Stimulated activated CD4-positive, alpha-beta T cell treated with anti-CD3 and anti-CD28 coated beads, TNF-alpha, amount 100 ng/mL, for 1 hour (primary cell): ENCODE data around the gene ZFP90.
"Not testable (repeated sequence)": the region's sequence is repeated elsewhere in the genome, so short reads cannot be mapped to it uniquely, and the experiment has no call there.

Experiments used
- DNase-seq, 3 donors: peaks; one replicate each; pipeline ENCODE4 v3.0.0-alpha.2; 2020; ENCODE audit warnings: low read depth in 3 of 3, low spot score in 1 of 3

ZFP90 gene

GRCh38 chr16:68517606-68518166, 21.4 kb upstream of the ZFP90 start:
- no peak for DNase-seq

- no peak for DNase-seq
Observed at GRCh38 chr16:68519225-68519745, 19.8 kb upstream of the ZFP90 start.

- DNase-seq: peak; percentile 66 to 69 (median 67)
Observed at GRCh38 chr16:68520649-68521086, 18.4 kb upstream of the ZFP90 start.

- DNase-seq: no peak
Observed at GRCh38 chr16:68524069-68524820, 14.8 kb upstream of the ZFP90 start.

- DNase-seq: no peak
Observed at GRCh38 chr16:68526143-68526781, 12.8 kb upstream of the ZFP90 start.

- DNase-seq: no peak
Observed at GRCh38 chr16:68526782-68527145, 12.3 kb upstream of the ZFP90 start.

GRCh38 chr16:68528233-68528632, 10.9 kb upstream of the ZFP90 start:
- no peak for DNase-seq

- DNase-seq: peak; percentile 68 to 83 (median 79)
Observed at GRCh38 chr16:68528686-68529379, 10.3 kb upstream of the ZFP90 start.

- DNase-seq: no peak
Observed at GRCh38 chr16:68529608-68529930, 9.5 kb upstream of the ZFP90 start.

GRCh38 chr16:68529931-68530701, 9.0 kb upstream of the ZFP90 start:
- DNase-seq: peak; percentile 68 to 88 (median 82)

GRCh38 chr16:68533937-68534336, 5.2 kb upstream of the ZFP90 start:
- no peak for DNase-seq

- no peak for DNase-seq
Observed at GRCh38 chr16:68535331-68535730, 3.8 kb upstream of the ZFP90 start.

GRCh38 chr16:68539711-68540239, 684 bp downstream of the ZFP90 start:
- no peak for DNase-seq

- DNase-seq: no peak
Observed at GRCh38 chr16:68548947-68549346, 9.9 kb downstream of the ZFP90 start.

- no peak for DNase-seq
Observed at GRCh38 chr16:68553186-68553585, 14.1 kb downstream of the ZFP90 start.

- DNase-seq: not testable (repeated sequence)
Observed at GRCh38 chr16:68560341-68560740, 21.2 kb downstream of the ZFP90 start.

GRCh38 chr16:68563631-68564381, 24.7 kb downstream of the ZFP90 start:
- DNase-seq: no peak

GRCh38 chr16:68564382-68564985, 25.4 kb downstream of the ZFP90 start:
- no peak for DNase-seq

- DNase-seq: no peak
Observed at GRCh38 chr16:68574479-68574878, 35.4 kb downstream of the ZFP90 start.

GRCh38 chr16:68575082-68575481, 36.0 kb downstream of the ZFP90 start:
- no peak for DNase-seq
